ENCODE data around the gene KCNK4.

Gene KCNK4

DNA sequence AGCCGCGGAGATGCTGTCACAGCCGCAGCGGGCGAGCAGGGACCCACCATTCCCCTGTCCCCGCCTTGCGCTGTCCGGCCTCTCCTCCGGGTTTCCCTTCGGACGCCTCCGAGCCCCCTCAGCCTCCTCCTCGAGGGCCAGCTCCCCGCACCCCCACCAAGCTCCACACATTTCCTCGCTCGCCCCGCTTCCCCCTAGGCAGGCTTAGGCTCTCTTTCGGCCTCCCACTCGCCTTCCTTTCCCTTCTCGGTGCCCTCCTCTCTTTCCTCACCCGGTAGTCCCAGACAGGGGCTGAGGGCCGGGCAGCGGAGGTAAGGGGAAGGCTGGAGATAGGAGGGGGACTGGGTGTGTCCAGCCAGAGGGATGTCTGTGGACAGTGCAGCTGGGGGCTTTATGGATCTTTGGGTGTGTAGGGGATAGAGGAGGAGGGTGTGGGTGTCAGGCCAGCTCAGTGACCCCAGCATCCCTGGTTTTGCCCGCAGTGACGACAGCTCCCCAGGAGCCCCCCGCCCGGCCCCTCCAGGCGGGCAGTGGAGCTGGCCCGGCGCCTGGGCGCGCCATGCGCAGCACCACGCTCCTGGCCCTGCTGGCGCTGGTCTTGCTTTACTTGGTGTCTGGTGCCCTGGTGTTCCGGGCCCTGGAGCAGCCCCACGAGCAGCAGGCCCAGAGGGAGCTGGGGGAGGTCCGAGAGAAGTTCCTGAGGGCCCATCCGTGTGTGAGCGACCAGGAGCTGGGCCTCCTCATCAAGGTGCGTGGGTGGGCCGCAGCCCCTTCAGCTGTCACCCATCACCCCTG is 1.6 kb downstream of the KCNK4 start:
- no CpG with 5 or more reads among the region's 42 CpGs for WGBS (ENCODE audit: extremely low coverage, insufficient coverage, insufficient read length)

DNA sequence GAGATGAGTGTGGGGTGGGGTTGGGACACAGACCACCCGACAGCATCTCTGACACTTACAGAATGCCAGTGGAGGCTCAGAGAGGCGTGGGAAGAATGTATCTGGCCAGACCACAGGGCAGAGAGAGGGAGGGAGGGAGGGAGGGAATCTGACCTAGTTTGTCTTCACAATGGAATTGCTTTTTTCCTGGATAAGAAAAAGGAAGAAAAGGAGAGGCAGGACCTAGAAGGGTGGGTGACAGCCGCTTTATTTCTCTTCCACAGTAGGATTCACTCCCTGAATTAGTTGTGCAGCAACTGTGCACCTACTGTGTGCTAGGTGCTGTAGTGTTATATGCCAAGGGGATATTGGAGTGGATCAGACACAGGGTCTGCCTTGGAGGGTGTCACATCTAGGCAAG is 3.7 kb downstream of the KCNK4 start:
- Histone ChIP-seq H2BK120ac (ENCODE audit: insufficient read depth, low read length, poor library complexity) (no peak overlapping the region), H3K4ac (ENCODE audit: low read depth, low read length) (no peak overlapping the region), H3K23ac (ENCODE audit: low read length) (no peak overlapping the region), H3K4me2 (ENCODE audit: low read length) (no peak overlapping the region), H4K8ac (ENCODE audit: low read depth, low read length) (no peak overlapping the region), H2AK5ac (ENCODE audit: low read length) (no peak overlapping the region), H3K14ac (ENCODE audit: low read length) (no peak overlapping the region), H4K91ac (ENCODE audit: low read depth, low read length) (no peak overlapping the region), H3K18ac (ENCODE audit: low read length) (no peak overlapping the region), H3K9me3 (ENCODE audit: insufficient read depth, low read depth, low read length) (peaks cover 12% of the 10 kb centered on the region), H3K27me3 (ENCODE audit: insufficient read depth, low read length) (peaks cover 81% of the 10 kb centered on the region), H3K4me3 (ENCODE audit: low read depth, low read length) (no peak overlapping the region), H2AFZ (ENCODE audit: insufficient read depth, low read length, poor library complexity) (no peak overlapping the region), H4K12ac (ENCODE audit: low read depth, low read length) (no peak overlapping the region), H3K79me2 (ENCODE audit: control insufficient read depth, insufficient read depth, low read length, poor library complexity) (no peaks in the 10 kb centered on the region), H2BK5ac (ENCODE audit: low read depth, low read length, poor library complexity) (no peak overlapping the region), H3K27ac (ENCODE audit: low read depth, low read length) (no peak overlapping the region), H3K36me3 (ENCODE audit: control insufficient read depth in 1 of 2, insufficient read depth in 2 of 2, low read length in 2 of 2) (no peaks in the 10 kb centered on the region), H3K9ac (ENCODE audit: low read length) (no peak overlapping the region), H2BK12ac (ENCODE audit: low read length) (no peak overlapping the region), H3K79me1 (ENCODE audit: low read length) (no peaks in the 10 kb centered on the region), H3K4me1 (ENCODE audit: control insufficient read depth in 1 of 2, insufficient read depth in 2 of 2, low read length in 2 of 2) (peaks cover 4 to 12% of the 10 kb centered on the region in 2 experiments)
- DNase-seq, result no peak
- no CpG with 5 or more reads among the region's 3 CpGs for WGBS (ENCODE audit: extremely low coverage, insufficient coverage, insufficient read length)

More for the DNA sequence above, 1.6 kb downstream of the KCNK4 start:
- Histone ChIP-seq H4K8ac (ENCODE audit: low read depth, low read length) (no peak overlapping the region), H3K36me3 (ENCODE audit: control insufficient read depth in 1 of 2, insufficient read depth in 2 of 2, low read length in 2 of 2) (peaks cover 6 to 11% of the 10 kb centered on the region in 2 experiments), H3K79me1 (ENCODE audit: low read length) (no peaks in the 10 kb centered on the region), H3K23ac (ENCODE audit: low read length) (no peak overlapping the region), H3K27ac (ENCODE audit: low read depth, low read length) (no peak overlapping the region), H3K27me3 (ENCODE audit: insufficient read depth, low read length) (peaks cover 65% of the 10 kb centered on the region), H2AFZ (ENCODE audit: insufficient read depth, low read length, poor library complexity) (no peak overlapping the region), H3K4me3 (ENCODE audit: low read depth, low read length) (no peak overlapping the region), H3K9ac (ENCODE audit: low read length) (no peak overlapping the region), H3K79me2 (ENCODE audit: control insufficient read depth, insufficient read depth, low read length, poor library complexity) (no peaks in the 10 kb centered on the region), H2BK5ac (ENCODE audit: low read depth, low read length, poor library complexity) (no peak overlapping the region), H3K9me3 (ENCODE audit: insufficient read depth, low read depth, low read length) (peaks cover 11% of the 10 kb centered on the region), H3K18ac (ENCODE audit: low read length) (no peak overlapping the region), H2AK5ac (ENCODE audit: low read length) (no peak overlapping the region), H3K4me2 (ENCODE audit: low read length) (peak overlapping the region; percentile 43), H4K91ac (ENCODE audit: low read depth, low read length) (no peak overlapping the region), H2BK120ac (ENCODE audit: insufficient read depth, low read length, poor library complexity) (no peak overlapping the region), H3K14ac (ENCODE audit: low read length) (no peak overlapping the region), H3K4me1 (ENCODE audit: control insufficient read depth in 1 of 2, insufficient read depth in 2 of 2, low read length in 2 of 2) (peaks cover 2 to 6% of the 10 kb centered on the region in 2 experiments), H2BK12ac (ENCODE audit: low read length) (no peak overlapping the region), H3K4ac (ENCODE audit: low read depth, low read length) (no peak overlapping the region), H4K12ac (ENCODE audit: low read depth, low read length) (no peak overlapping the region)
- DNase-seq, result no peak

DNA sequence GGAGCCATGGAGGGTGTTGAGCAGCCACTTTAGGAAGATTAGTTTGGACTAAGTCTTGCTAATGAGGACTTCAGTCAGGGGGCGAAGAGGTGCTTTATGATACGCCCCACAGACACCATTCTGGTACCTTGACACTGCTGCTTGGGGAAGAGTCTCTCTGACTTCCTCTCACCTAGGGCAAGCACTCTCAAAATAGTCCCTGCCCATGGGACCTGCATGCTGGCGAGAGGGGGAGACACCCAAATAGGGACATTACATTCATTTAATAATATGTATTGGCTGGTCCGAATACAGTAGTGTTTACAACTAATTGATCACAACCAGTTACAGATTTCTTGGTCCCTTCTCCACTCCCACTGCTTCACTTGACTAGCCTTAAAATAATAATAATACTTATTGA is 4.7 kb downstream of the KCNK4 start:
- no peak overlapping the region for H3K14ac ChIP-seq (ENCODE audit: low read length)
- no peak overlapping the region for H4K91ac ChIP-seq (ENCODE audit: low read depth, low read length)
- no peak overlapping the region for H2AK5ac ChIP-seq (ENCODE audit: low read length)
- no peaks in the 10 kb centered on the region for H3K36me3 ChIP-seq (ENCODE audit: control insufficient read depth in 1 of 2, insufficient read depth in 2 of 2, low read length in 2 of 2)
- no peaks in the 10 kb centered on the region for H3K79me1 ChIP-seq (ENCODE audit: low read length)
- H3K9me3 ChIP-seq (ENCODE audit: insufficient read depth, low read depth, low read length), result peaks cover 12% of the 10 kb centered on the region
- H3K23ac ChIP-seq (ENCODE audit: low read length), result no peak overlapping the region
- no peak overlapping the region for H3K4me2 ChIP-seq (ENCODE audit: low read length)
- H3K4me1 ChIP-seq (ENCODE audit: control insufficient read depth in 1 of 2, insufficient read depth in 2 of 2, low read length in 2 of 2), result peaks cover 12 to 19% of the 10 kb centered on the region in 2 experiments
- no peak overlapping the region for H2BK12ac ChIP-seq (ENCODE audit: low read length)
- H3K4me3 ChIP-seq (ENCODE audit: low read depth, low read length), result no peak overlapping the region
- H3K79me2 ChIP-seq (ENCODE audit: control insufficient read depth, insufficient read depth, low read length, poor library complexity), result no peaks in the 10 kb centered on the region
- no peak overlapping the region for H4K8ac ChIP-seq (ENCODE audit: low read depth, low read length)
- H3K9ac ChIP-seq (ENCODE audit: low read length), result no peak overlapping the region
- H2BK5ac ChIP-seq (ENCODE audit: low read depth, low read length, poor library complexity), result no peak overlapping the region
- no peak overlapping the region for H2AFZ ChIP-seq (ENCODE audit: insufficient read depth, low read length, poor library complexity)
- no peak for DNase-seq
- no peak overlapping the region for H3K27ac ChIP-seq (ENCODE audit: low read depth, low read length)
- H3K18ac ChIP-seq (ENCODE audit: low read length), result no peak overlapping the region
- H3K27me3 ChIP-seq (ENCODE audit: insufficient read depth, low read length), result peaks cover 84% of the 10 kb centered on the region
- H2BK120ac ChIP-seq (ENCODE audit: insufficient read depth, low read length, poor library complexity), result no peak overlapping the region
- no peak overlapping the region for H4K12ac ChIP-seq (ENCODE audit: low read depth, low read length)
- H3K4ac ChIP-seq (ENCODE audit: low read depth, low read length), result no peak overlapping the region
- no CpG with 5 or more reads among the region's 4 CpGs for WGBS (ENCODE audit: extremely low coverage, insufficient coverage, insufficient read length)

DNA sequence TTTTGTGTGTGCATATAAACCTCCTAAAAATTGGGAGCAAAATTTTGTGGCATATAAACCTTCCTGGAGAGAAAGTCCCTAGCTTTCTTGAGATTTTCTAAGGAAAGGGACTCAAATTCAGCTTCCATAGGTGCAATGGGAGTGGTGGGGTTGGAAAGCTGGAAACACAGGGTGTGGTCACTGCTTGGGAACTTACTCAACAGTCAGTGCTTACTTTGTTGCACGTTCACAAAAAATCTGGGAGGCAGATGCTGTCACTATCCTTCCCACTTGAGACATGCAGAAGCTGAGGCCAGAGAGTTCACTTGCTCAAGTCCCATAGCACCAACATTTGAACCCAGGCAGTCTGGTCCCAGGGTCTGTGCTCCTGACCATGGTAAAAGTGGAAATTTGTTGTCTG is 5.1 kb downstream of the KCNK4 start:
- WGBS (ENCODE audit: extremely low coverage, insufficient coverage, insufficient read length), result no CpG with 5 or more reads among the region's 1 CpG
- Histone ChIP-seq H3K14ac (ENCODE audit: low read length) (no peak overlapping the region), H3K23ac (ENCODE audit: low read length) (no peak overlapping the region), H3K79me1 (ENCODE audit: low read length) (no peaks in the 10 kb centered on the region), H3K79me2 (ENCODE audit: control insufficient read depth, insufficient read depth, low read length, poor library complexity) (no peaks in the 10 kb centered on the region), H3K4me2 (ENCODE audit: low read length) (no peak overlapping the region), H3K27ac (ENCODE audit: low read depth, low read length) (no peak overlapping the region), H4K12ac (ENCODE audit: low read depth, low read length) (no peak overlapping the region), H2AK5ac (ENCODE audit: low read length) (no peak overlapping the region), H3K4me1 (ENCODE audit: control insufficient read depth in 1 of 2, insufficient read depth in 2 of 2, low read length in 2 of 2) (peaks cover 13 to 20% of the 10 kb centered on the region in 2 experiments), H2AFZ (ENCODE audit: insufficient read depth, low read length, poor library complexity) (no peak overlapping the region), H3K27me3 (ENCODE audit: insufficient read depth, low read length) (peaks cover 79% of the 10 kb centered on the region), H3K4ac (ENCODE audit: low read depth, low read length) (no peak overlapping the region), H3K9me3 (ENCODE audit: insufficient read depth, low read depth, low read length) (peaks cover 12% of the 10 kb centered on the region), H2BK120ac (ENCODE audit: insufficient read depth, low read length, poor library complexity) (no peak overlapping the region), H3K9ac (ENCODE audit: low read length) (peak overlapping the region; percentile 35), H3K18ac (ENCODE audit: low read length) (no peak overlapping the region), H2BK5ac (ENCODE audit: low read depth, low read length, poor library complexity) (no peak overlapping the region), H4K8ac (ENCODE audit: low read depth, low read length) (no peak overlapping the region), H3K36me3 (ENCODE audit: control insufficient read depth in 1 of 2, insufficient read depth in 2 of 2, low read length in 2 of 2) (no peaks in the 10 kb centered on the region), H2BK12ac (ENCODE audit: low read length) (no peak overlapping the region), H4K91ac (ENCODE audit: low read depth, low read length) (no peak overlapping the region), H3K4me3 (ENCODE audit: low read depth, low read length) (no peak overlapping the region)
- no peak for DNase-seq
